HCT116 (cell line): Measurements from ENCODE around the gene GARS1. TPM values are rescaled to one million over a fixed set of nuclear protein-coding genes. Genes with fewer than 3 reads are reported as not detected.

Experiments used
- ATAC-seq: fragments of 200-7000 bp; cut with Tn5 transposase; 2 replicates; pipeline ENCODE4 v1.9.1; 2020; ENCODE audit warnings: mild to moderate bottlenecking, moderate library complexity
- BruUV-seq: library from RNA; stranded (reverse); fragments of 400-500 nt; replicated peaks from 2 replicates; lab custom pipeline; 2021; lab: Mats Ljungman, UMichigan
- CTCF ChIA-PET: fragments of 300-600 bp; sonication (Branson Sonifier 250); formaldehyde crosslinking; loops from one replicate; lab custom pipeline; 2021; ENCODE audit warnings: antibody characterized with exemption; lab: Charles Lee
- POLR2A ChIA-PET: fragments of 300-600, 350-600 bp; sonication (Branson Sonifier 250); formaldehyde crosslinking; loops from one replicate; lab custom pipeline; 2021; ENCODE audit warnings: antibody characterized with exemption; lab: Charles Lee
- RAD21 ChIA-PET, 2 experiments: fragments of 300-600 bp; sonication (Branson Sonifier 250); formaldehyde crosslinking; loops; one replicate each; lab custom pipeline; 2023; ENCODE audit warnings: low total read pairs in 2 of 2; ENCODE audit not compliant: uncharacterized antibody in 2 of 2, unreplicated experiment in 2 of 2, low non-redundant PET in 1 of 2; lab: Charles Lee
- DNase-seq: peaks from one replicate; pipeline ENCODE4 v3.0.0-alpha.2; 2010; ENCODE audit warnings: low read depth, low spot score
- H2AFZ ChIP-seq: fragments of 200-600 bp; shearing (Covaris generic), sonication (generic); 2 replicates; pipeline ENCODE4 v1.6.1; 2017; ENCODE audit warnings: low read depth, mixed run types, mixed read lengths, antibody characterized with exemption, low read length; ENCODE audit not compliant: poor library complexity, severe bottlenecking
- H3K27ac ChIP-seq: 2 replicates; pipeline ENCODE4 v1.5.1; 2012; ENCODE audit warnings: low read depth, low read length
- H3K27me3 ChIP-seq: fragments of 200-600 bp; sonication (generic); 2 replicates; pipeline ENCODE4 v1.6.1; 2016; ENCODE audit warnings: mixed run types, low read length, mixed read lengths; ENCODE audit not compliant: insufficient read depth
- H3K36me3 ChIP-seq, 2 experiments: fragments of 200-500 bp in 1 of 2; fragments of 200-600 bp in 1 of 2; sonication (Bioruptor generic) in 1 of 2; sonication (generic) in 1 of 2; 2 replicates each; pipeline versions ENCODE4 v1.5.1 to v1.6.1; 2014 to 2016; ENCODE audit warnings: low read length in 2 of 2, inconsistent platforms in 1 of 2, mixed read lengths in 1 of 2, mixed run types in 1 of 2; ENCODE audit not compliant: insufficient read depth in 2 of 2, control insufficient read depth in 1 of 2
- H3K4me1 ChIP-seq, 2 experiments: fragments of 200-600 bp in 1 of 2; sonication (generic) in 1 of 2; 2 replicates each; pipeline versions ENCODE4 v1.5.1 to v1.6.1; 2012 to 2017; ENCODE audit warnings: low read length in 2 of 2, inconsistent platforms in 1 of 2, mild to moderate bottlenecking in 1 of 2, mixed read lengths in 1 of 2, mixed run types in 1 of 2, moderate library complexity in 1 of 2; ENCODE audit not compliant: insufficient read depth in 2 of 2, control insufficient read depth in 1 of 2
- H3K4me2 ChIP-seq: fragments of 200-600 bp; sonication (generic); 2 replicates; pipeline ENCODE4 v1.6.1; 2017; ENCODE audit warnings: mixed run types, low read length, mixed read lengths
- H3K4me3 ChIP-seq, 2 experiments: fragments of 200-600 bp in 1 of 2; sonication (generic) in 1 of 2; replicated peaks in 1 of 2; 2 replicates each; pipeline ENCODE4 v1.5.1; 2011 to 2016; ENCODE audit warnings: low read length in 2 of 2, control low read depth in 1 of 2, low read depth in 1 of 2, mild to moderate bottlenecking in 1 of 2, mixed read lengths in 1 of 2, mixed run types in 1 of 2
- H3K79me2 ChIP-seq: fragments of 200-600 bp; sonication (generic); 2 replicates; pipeline ENCODE4 v1.6.1; 2017; ENCODE audit warnings: mild to moderate bottlenecking, mixed run types, low read length, moderate library complexity, mixed read lengths; ENCODE audit not compliant: insufficient read depth
- H3K9ac ChIP-seq: fragments of 200-600 bp; sonication (generic); 2 replicates; pipeline ENCODE4 v1.6.1; 2016; ENCODE audit warnings: low read length, mixed read lengths
- H3K9me2 ChIP-seq: fragments of 200-600 bp; sonication (generic), shearing (Covaris generic); 2 replicates; pipeline ENCODE4 v1.6.1; 2017; ENCODE audit warnings: mixed run types, mild to moderate bottlenecking, moderate library complexity; ENCODE audit not compliant: insufficient read depth
- H3K9me3 ChIP-seq, 2 experiments: fragments of 200-500 bp in 1 of 2; fragments of 200-600 bp in 1 of 2; sonication (Bioruptor generic) in 1 of 2; sonication (generic) in 1 of 2; 2 replicates each; pipeline ENCODE4 v1.6.1; 2014 to 2017; ENCODE audit warnings: low read length in 2 of 2, mixed read lengths in 2 of 2, inconsistent platforms in 1 of 2, low read depth in 1 of 2, mild to moderate bottlenecking in 1 of 2, mixed run types in 1 of 2, moderate library complexity in 1 of 2; ENCODE audit not compliant: control insufficient read depth in 1 of 2, insufficient read depth in 1 of 2
- H4K20me1 ChIP-seq: fragments of 200-600 bp; sonication (generic), shearing (Covaris generic); 2 replicates; pipeline ENCODE4 v1.6.1; 2017; ENCODE audit warnings: mixed run types, mild to moderate bottlenecking, moderate library complexity; ENCODE audit not compliant: insufficient read depth
- CBX3 ChIP-seq: IDR thresholded peaks from 2 replicates; pipeline ENCODE4 v1.6.1; 2012; ENCODE audit warnings: low read depth
- CEBPB ChIP-seq: IDR thresholded peaks from 2 replicates; pipeline ENCODE4 v1.6.1; 2012; ENCODE audit warnings: low read depth
- EGR1 ChIP-seq: IDR thresholded peaks from 2 replicates; pipeline ENCODE4 v1.6.1; 2012; ENCODE audit warnings: low read depth
- ELF1 ChIP-seq: IDR thresholded peaks from 2 replicates; pipeline ENCODE4 v1.6.1; 2012; ENCODE audit warnings: low read depth, borderline replicate concordance
- EZH2 ChIP-seq: fragments of 200-600 bp; sonication (generic); IDR thresholded peaks from 2 replicates; pipeline ENCODE4 v1.6.1; 2017; ENCODE audit warnings: antibody characterized with exemption, mixed run types
- EZH2phosphoT487 ChIP-seq: fragments of 200-600 bp; IDR thresholded peaks from 2 replicates; pipeline ENCODE4 v1.6.1; 2018; ENCODE audit warnings: antibody characterized with exemption, borderline replicate concordance
- FOSL1 ChIP-seq: IDR thresholded peaks from 2 replicates; pipeline ENCODE4 v1.6.1; 2012; ENCODE audit warnings: low read depth
- JUND ChIP-seq: IDR thresholded peaks from 2 replicates; pipeline ENCODE4 v1.6.1; 2012
- POLR2A ChIP-seq: IDR thresholded peaks from 2 replicates; pipeline ENCODE4 v1.7.0; 2011; ENCODE audit warnings: borderline replicate concordance; ENCODE audit not compliant: insufficient read depth, insufficient read length; ENCODE audit errors: extremely low read depth
- POLR2AphosphoS5 ChIP-seq: IDR thresholded peaks from 2 replicates; pipeline ENCODE4 v1.6.1; 2011; ENCODE audit warnings: mild to moderate bottlenecking, low read depth, low read length, moderate library complexity
- RAD21 ChIP-seq: IDR thresholded peaks from 2 replicates; pipeline ENCODE4 v1.6.1; 2012; ENCODE audit warnings: low read depth, mild to moderate bottlenecking
- SIN3A ChIP-seq: IDR thresholded peaks from 2 replicates; pipeline ENCODE4 v1.6.1; 2012; ENCODE audit warnings: low read depth
- SP1 ChIP-seq: IDR thresholded peaks from 2 replicates; pipeline ENCODE4 v1.6.1; 2012; ENCODE audit warnings: low read depth
- SRF ChIP-seq: IDR thresholded peaks from 2 replicates; pipeline ENCODE4 v1.6.1; 2012; ENCODE audit warnings: low read depth
- TCF7L2 ChIP-seq: IDR thresholded peaks from 2 replicates; pipeline ENCODE4 v1.7.0; 2011; ENCODE audit warnings: borderline replicate concordance, inconsistent platforms; ENCODE audit not compliant: insufficient read depth, insufficient read length; ENCODE audit errors: extremely low read depth
- ZFX ChIP-seq: fragments of 450-650 bp; IDR thresholded peaks from 2 replicates; pipeline ENCODE4 v1.6.1; 2017
- ZNF274 ChIP-seq: fragments of 200-500 bp; sonication (Bioruptor generic); IDR thresholded peaks from 2 replicates; pipeline ENCODE4 v1.6.1; 2014; ENCODE audit warnings: mild to moderate bottlenecking, low read depth, low read length, inconsistent platforms
- intact Hi-C: fragments of 100-400 bp; cut with micrococcal nuclease; formaldehyde crosslinking; loops from 2 replicates; pipeline ENCODE4 v1.10.0; 2022
- total RNA-seq: library from RNA; stranded (reverse); gene quantifications from one replicate; pipeline ENCODE4 v1.2.1, GENCODE V29; 2021; ENCODE audit not compliant: unreplicated experiment
- TF ChIP-seq, protein P1 (sequence below): IDR thresholded peaks from 2 replicates; pipeline ENCODE4 v1.6.1; 2012
- TF ChIP-seq, protein P2 (sequence below), 3 experiments: fragments of 200-600 bp in 1 of 3; sonication (generic) in 1 of 3; IDR thresholded peaks in 2 of 3; conservative IDR thresholded peaks in 1 of 3; 2 replicates each; pipeline ENCODE4 v1.5.1; 2012 to 2017; ENCODE audit warnings: low read depth in 2 of 3, low read length in 2 of 3, antibody characterized with exemption in 1 of 3, borderline replicate concordance in 1 of 3, control low read depth in 1 of 3, mild to moderate bottlenecking in 1 of 3, mixed read lengths in 1 of 3, mixed run types in 1 of 3, moderate library complexity in 1 of 3; ENCODE audit not compliant: insufficient read depth in 1 of 3
- TF ChIP-seq, protein P3 (sequence below): IDR thresholded peaks from 2 replicates; pipeline ENCODE4 v1.6.1; 2012

Gene GARS1
- total RNA-seq, 1 experiment from 2014 or later = 329 TPM

DNA sequence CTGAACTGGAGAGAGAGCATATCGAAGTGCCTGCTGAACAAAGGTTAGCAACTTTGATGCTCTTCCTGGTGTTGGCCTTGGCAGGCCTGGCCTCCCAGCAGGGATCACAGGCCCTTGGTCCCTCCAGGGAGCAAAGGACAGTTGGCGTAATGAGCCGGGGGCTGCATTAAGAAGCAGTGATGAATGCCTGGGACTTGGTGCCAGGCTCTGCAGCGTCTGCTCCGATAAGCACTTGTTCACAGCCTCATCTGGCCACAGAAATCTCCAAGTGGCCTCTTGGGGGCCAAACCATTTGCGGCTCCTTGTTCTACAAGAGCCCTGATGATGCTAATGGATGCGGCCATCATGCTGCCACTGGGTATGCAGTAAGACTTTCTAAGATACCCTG is 55.7 kb downstream of the GARS1 start:
- H3K4me1 ChIP-seq = no peaks in the 10 kb centered on the region
- BruUV-seq = no TSS peak
- no peaks in the 10 kb centered on the region; a peak in 1 of 4 replicates for H3K36me3 ChIP-seq
- DNase-seq (no peak), ATAC-seq (no peak)
- H3K27ac ChIP-seq = no peak overlapping the region
- POLR2A ChIA-PET = no interaction called here
- no peaks in the 10 kb centered on the region for H3K27me3 ChIP-seq
- no peaks in the 10 kb centered on the region for H4K20me1 ChIP-seq
- CTCF ChIA-PET = no interaction called here
- no peak overlapping the region for H3K9ac ChIP-seq
- no peaks in the 10 kb centered on the region for H3K79me2 ChIP-seq
- H2AFZ ChIP-seq = no peak overlapping the region
- no peaks in the 10 kb centered on the region for H3K9me2 ChIP-seq
- intact Hi-C loops = no loop called here
- H3K9me3 ChIP-seq = no peaks in the 10 kb centered on the region
- no peak overlapping the region for H3K4me3 ChIP-seq
- no peak for TF ChIP-seq SRF
- TF ChIP-seq JUND = no peak
- TF ChIP-seq EZH2 = no peak
- TF ChIP-seq ZNF274 = no peak
- no peak for TF ChIP-seq RAD21
- no peak for TF ChIP-seq POLR2AphosphoS5
- TF ChIP-seq, protein P1, sequence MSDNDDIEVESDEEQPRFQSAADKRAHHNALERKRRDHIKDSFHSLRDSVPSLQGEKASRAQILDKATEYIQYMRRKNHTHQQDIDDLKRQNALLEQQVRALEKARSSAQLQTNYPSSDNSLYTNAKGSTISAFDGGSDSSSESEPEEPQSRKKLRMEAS = no peak
- no peak for TF ChIP-seq EZH2phosphoT487
- TF ChIP-seq ELF1 = no peak
- no peak for TF ChIP-seq CBX3
- no peak for TF ChIP-seq ZFX
- TF ChIP-seq EGR1 = no peak
- no peak for TF ChIP-seq FOSL1
- TF ChIP-seq SIN3A = no peak
- no peak for TF ChIP-seq CEBPB
- TF ChIP-seq TCF7L2 = no peak
- no peak for TF ChIP-seq POLR2A
- TF ChIP-seq, protein P2, sequence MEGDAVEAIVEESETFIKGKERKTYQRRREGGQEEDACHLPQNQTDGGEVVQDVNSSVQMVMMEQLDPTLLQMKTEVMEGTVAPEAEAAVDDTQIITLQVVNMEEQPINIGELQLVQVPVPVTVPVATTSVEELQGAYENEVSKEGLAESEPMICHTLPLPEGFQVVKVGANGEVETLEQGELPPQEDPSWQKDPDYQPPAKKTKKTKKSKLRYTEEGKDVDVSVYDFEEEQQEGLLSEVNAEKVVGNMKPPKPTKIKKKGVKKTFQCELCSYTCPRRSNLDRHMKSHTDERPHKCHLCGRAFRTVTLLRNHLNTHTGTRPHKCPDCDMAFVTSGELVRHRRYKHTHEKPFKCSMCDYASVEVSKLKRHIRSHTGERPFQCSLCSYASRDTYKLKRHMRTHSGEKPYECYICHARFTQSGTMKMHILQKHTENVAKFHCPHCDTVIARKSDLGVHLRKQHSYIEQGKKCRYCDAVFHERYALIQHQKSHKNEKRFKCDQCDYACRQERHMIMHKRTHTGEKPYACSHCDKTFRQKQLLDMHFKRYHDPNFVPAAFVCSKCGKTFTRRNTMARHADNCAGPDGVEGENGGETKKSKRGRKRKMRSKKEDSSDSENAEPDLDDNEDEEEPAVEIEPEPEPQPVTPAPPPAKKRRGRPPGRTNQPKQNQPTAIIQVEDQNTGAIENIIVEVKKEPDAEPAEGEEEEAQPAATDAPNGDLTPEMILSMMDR (IDR thresholded peaks at IDR 0.05 in 2 of 3, conservative IDR thresholded peaks at IDR 0.05 in 1 of 3; ENCODE audit: borderline replicate concordance in 1 of 3, insufficient read depth in 1 of 3, low read depth in 2 of 3, low read length in 2 of 3) = no peak
- TF ChIP-seq, protein P3, sequence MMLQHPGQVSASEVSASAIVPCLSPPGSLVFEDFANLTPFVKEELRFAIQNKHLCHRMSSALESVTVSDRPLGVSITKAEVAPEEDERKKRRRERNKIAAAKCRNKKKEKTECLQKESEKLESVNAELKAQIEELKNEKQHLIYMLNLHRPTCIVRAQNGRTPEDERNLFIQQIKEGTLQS = no peak
- no peak for TF ChIP-seq SP1
- no peak overlapping the region for H3K4me2 ChIP-seq
- RAD21 ChIA-PET = no interaction called here
